Activated CD4-positive, alpha-beta T cell treated with anti-CD3 and anti-CD28 coated beads for 36 hours (primary cell): ENCODE results near the gene SRPK2. TPM values are rescaled to one million over a fixed set of nuclear protein-coding genes. Genes with fewer than 3 reads are reported as not detected.
"Not testable (repeated sequence)": the region's sequence is repeated elsewhere in the genome, so short reads cannot be mapped to it uniquely, and the experiment has no call there.

Source experiments
- ATAC-seq: fragments of 200-7000 bp; cut with Tn5 transposase; one replicate; pipeline ENCODE4 v1.10.0; 2021; ENCODE audit warnings: mild to moderate bottlenecking, moderate library complexity
- CTCF ChIA-PET: fragments of 350-600 bp; sonication (Branson Sonifier 250); formaldehyde crosslinking; loops from one replicate; lab custom pipeline; 2021; ENCODE audit warnings: antibody characterized with exemption; lab: Charles Lee
- POLR2A ChIA-PET: fragments of 350-600 bp; sonication (Branson Sonifier 250); formaldehyde crosslinking; loops from one replicate; lab custom pipeline; 2021; ENCODE audit warnings: antibody characterized with exemption, inconsistent platforms; lab: Charles Lee
- DNase-seq: peaks from one replicate; pipeline ENCODE4 v3.0.0-alpha.2; 2020
- H3K27ac Mint-ChIP-seq: one replicate; pipeline ENCODE4 v1.8.0; 2021; ENCODE audit warnings: mixed read lengths
- H3K27me3 Mint-ChIP-seq: one replicate; pipeline ENCODE4 v1.8.0; 2021; ENCODE audit warnings: mixed read lengths
- H3K36me3 Mint-ChIP-seq: one replicate; pipeline ENCODE4 v1.8.0; 2021; ENCODE audit warnings: low read depth, mixed read lengths
- H3K4me1 Mint-ChIP-seq: one replicate; pipeline ENCODE4 v1.8.0; 2021; ENCODE audit warnings: mixed read lengths
- H3K4me3 Mint-ChIP-seq: one replicate; pipeline ENCODE4 v1.8.0; 2021; ENCODE audit warnings: mild to moderate bottlenecking, moderate library complexity, mixed read lengths
- H3K9me3 Mint-ChIP-seq: one replicate; pipeline ENCODE4 v1.8.0; 2021; ENCODE audit warnings: low read depth, mixed read lengths
- intact Hi-C, 2 experiments: fragments of 100-400 bp; cut with DNase I in 1 of 2; cut with micrococcal nuclease in 1 of 2; formaldehyde crosslinking; loops; one replicate each; pipeline versions ENCODE4 v1.14.2 to v1.15.1; 2022 to 2024; cut with DNase I, micrococcal nuclease
- total RNA-seq, 2 experiments: library from RNA; stranded (reverse); gene quantifications; one replicate each; pipeline ENCODE4 v1.2.3, GENCODE V29; 2021

The SRPK2 gene
- total RNA-seq, 2 experiments from 2014 or later: 42.7 to 42.9 TPM

- Mint-ChIP-seq H3K4me1 (peaks cover 61% of the 10 kb centered on the region), H3K4me3 (peak overlapping the region; percentile 37), H3K36me3 (peaks cover 17% of the 10 kb centered on the region), H3K27ac (no peak overlapping the region), H3K9me3 (no peaks in the 10 kb centered on the region), H3K27me3 (no peaks in the 10 kb centered on the region)
- ChIA-PET CTCF (interaction anchor here (0.6 kb wide), 1 partner anchor 54 kb away, joined by 3 read pairs; no protein-coding TSS in a partner anchor), POLR2A (interaction anchor here (0.6 kb wide), 1 partner anchor 19 kb away, joined by 3 read pairs; no protein-coding TSS in a partner anchor)
- ATAC-seq (no peak), DNase-seq (no peak)
- intact Hi-C loops: no loop called here
Observed at GRCh38 chr7:105319578-105319977, 69.1 kb downstream of the SRPK2 start.

GRCh38 chr7:105316578-105317344 is 72.0 kb downstream of the SRPK2 start:
- Mint-ChIP-seq H3K27ac (no peak overlapping the region), H3K4me1 (peaks cover 41% of the 10 kb centered on the region), H3K27me3 (no peaks in the 10 kb centered on the region), H3K9me3 (no peaks in the 10 kb centered on the region), H3K4me3 (no peak overlapping the region), H3K36me3 (peaks cover 7% of the 10 kb centered on the region)
- POLR2A ChIA-PET: no interaction called here
- DNase-seq: no peak
- no peak for ATAC-seq
- CTCF ChIA-PET: interaction anchor here (0.6 kb wide), 3 partner anchors 215 to 397 kb away, joined by 3 to 4 read pairs (median 3); partner anchors contain the start of gene RINT1
- intact Hi-C loops: no loop called here

- ChIA-PET POLR2A (interaction anchor here (0.7 kb wide), 1 partner anchor 96 kb away, joined by 4 read pairs; no protein-coding TSS in a partner anchor), CTCF (interaction anchor here (0.6 kb wide), 1 partner anchor 199 kb away, joined by 4 read pairs; no protein-coding TSS in a partner anchor)
- Mint-ChIP-seq H3K27ac (no peak overlapping the region), H3K9me3 (no peaks in the 10 kb centered on the region), H3K27me3 (no peaks in the 10 kb centered on the region), H3K36me3 (no peaks in the 10 kb centered on the region), H3K4me1 (peaks cover 37% of the 10 kb centered on the region), H3K4me3 (no peak overlapping the region)
- DNase-seq: no peak
- intact Hi-C loops: no loop called here
- no peak for ATAC-seq
Observed at GRCh38 chr7:105315357-105315756, 73.4 kb downstream of the SRPK2 start.

GRCh38 chr7:105309235-105310169 is 79.2 kb downstream of the SRPK2 start:
- H3K36me3 Mint-ChIP-seq: peaks cover 4% of the 10 kb centered on the region
- intact Hi-C loops: loop anchor here (5.0 to 10.0 kb wide), 5 partner anchors 38 to 367 kb away; partner anchors contain the start of gene KMT2E (in 1 of the 2)
- H3K27ac Mint-ChIP-seq: peak overlapping the region; percentile 30
- H3K27me3 Mint-ChIP-seq: no peaks in the 10 kb centered on the region
- no peak overlapping the region for H3K4me3 Mint-ChIP-seq
- DNase-seq: peak; percentile 16
- H3K4me1 Mint-ChIP-seq: peaks cover 56% of the 10 kb centered on the region
- ATAC-seq: peak; percentile 39
- ChIA-PET CTCF (interaction anchor here (1.1 to 1.4 kb wide), 2 partner anchors 41 to 345 kb away, joined by 3 to 4 read pairs; no protein-coding TSS in a partner anchor), POLR2A (interaction anchor here (0.7 kb wide), 1 partner anchor 104 kb away, joined by 3 read pairs; no protein-coding TSS in a partner anchor)
- H3K9me3 Mint-ChIP-seq: no peaks in the 10 kb centered on the region

GRCh38 chr7:105307163-105307672 is 81.5 kb downstream of the SRPK2 start:
- Mint-ChIP-seq H3K4me1 (peaks cover 66% of the 10 kb centered on the region), H3K9me3 (no peaks in the 10 kb centered on the region), H3K27ac (no peak overlapping the region), H3K36me3 (peaks cover 10% of the 10 kb centered on the region), H3K4me3 (no peak overlapping the region), H3K27me3 (no peaks in the 10 kb centered on the region)
- no peak for DNase-seq
- no peak for ATAC-seq
- intact Hi-C loops: loop anchor here (5.0 to 10.0 kb wide), 5 partner anchors 40 to 365 kb away; partner anchors contain the start of gene KMT2E (in 1 of the 2)
- ChIA-PET CTCF (interaction anchor here (0.6 to 1.0 kb wide), 3 partner anchors 39 to 153 kb away, joined by 3 to 5 read pairs (median 3); no protein-coding TSS in a partner anchor), POLR2A (no interaction called here)

GRCh38 chr7:105306298-105306748 is 82.4 kb downstream of the SRPK2 start:
- POLR2A ChIA-PET: no interaction called here
- peak; percentile 23 for DNase-seq

GRCh38 chr7:105305633-105306032 is 83.1 kb downstream of the SRPK2 start:
- Mint-ChIP-seq H3K27ac (peak overlapping the region; percentile 72), H3K36me3 (peaks cover 13% of the 10 kb centered on the region), H3K9me3 (no peaks in the 10 kb centered on the region), H3K4me1 (peaks cover 68% of the 10 kb centered on the region), H3K4me3 (no peak overlapping the region), H3K27me3 (no peaks in the 10 kb centered on the region)
- no peak for ATAC-seq
- no peak for DNase-seq
- ChIA-PET POLR2A (no interaction called here), CTCF (no interaction called here)
- intact Hi-C loops: loop anchor here (1.0 to 10.0 kb wide), 7 partner anchors 17 to 363 kb away; partner anchors contain the start of gene KMT2E (in 1 of the 2)

More at GRCh38 chr7:105306298-105306748, 82.4 kb downstream of the SRPK2 start:
- H3K27ac Mint-ChIP-seq: peak overlapping the region; percentile 72
- peaks cover 10% of the 10 kb centered on the region for H3K36me3 Mint-ChIP-seq
- CTCF ChIA-PET: interaction anchor here (0.6 kb wide), 2 partner anchors 121 to 153 kb away, joined by 4 to 5 read pairs; no protein-coding TSS in a partner anchor
- intact Hi-C loops: loop anchor here (1.0 to 10.0 kb wide), 6 partner anchors 37 to 364 kb away; partner anchors contain the start of gene KMT2E (in 1 of the 2)
- H3K4me1 Mint-ChIP-seq: peaks cover 69% of the 10 kb centered on the region
- H3K9me3 Mint-ChIP-seq: no peaks in the 10 kb centered on the region
- peak; percentile 49 for ATAC-seq
- H3K4me3 Mint-ChIP-seq: peak overlapping the region; percentile 13
- H3K27me3 Mint-ChIP-seq: no peaks in the 10 kb centered on the region

GRCh38 chr7:105304040-105304895 is 84.5 kb downstream of the SRPK2 start:
- intact Hi-C loops: loop anchor here in 1 of 2 experiments (2.0 to 10.0 kb wide), 2 partner anchors 15 to 289 kb away; partner anchors contain the start of gene KMT2E
- ChIA-PET POLR2A (no interaction called here), CTCF (no interaction called here)
- H3K27ac Mint-ChIP-seq: peak overlapping the region; percentile 40
- ATAC-seq: peak; percentile 31
- no peak overlapping the region for H3K4me3 Mint-ChIP-seq
- peak; percentile 37 for DNase-seq
- H3K36me3 Mint-ChIP-seq: peaks cover 17% of the 10 kb centered on the region
- H3K4me1 Mint-ChIP-seq: peaks cover 70% of the 10 kb centered on the region
- no peaks in the 10 kb centered on the region for H3K9me3 Mint-ChIP-seq
- H3K27me3 Mint-ChIP-seq: no peaks in the 10 kb centered on the region

GRCh38 chr7:105300587-105300986 is 88.1 kb downstream of the SRPK2 start:
- peaks cover 20% of the 10 kb centered on the region for H3K36me3 Mint-ChIP-seq
- H3K4me1 Mint-ChIP-seq: peaks cover 71% of the 10 kb centered on the region
- H3K9me3 Mint-ChIP-seq, H3K27me3 Mint-ChIP-seq, ATAC-seq, DNase-seq, CTCF ChIA-PET: not testable (repeated sequence)
- intact Hi-C loops: loop anchor here in 1 of 2 experiments (10.0 kb wide), 1 partner anchor 286 kb away; the partner anchor contains the start of gene KMT2E
- peak overlapping the region; percentile 11 for H3K4me3 Mint-ChIP-seq
- POLR2A ChIA-PET: interaction anchor here (0.6 kb wide), 1 partner anchor 19 kb away, joined by 3 read pairs; no protein-coding TSS in a partner anchor
- peak overlapping the region; percentile 75 for H3K27ac Mint-ChIP-seq
